HPDE6-E6E7 (cell line): ENCODE results near the gene TTC9.
A peak's percentile ranks its signal among the peaks of the same experiment; 100 is the strongest.
"Not testable (repeated sequence)": the region's sequence is repeated elsewhere in the genome, so short reads cannot be mapped to it uniquely, and the experiment has no call there.

Source experiments
- DNase-seq: peaks from one replicate; pipeline ENCODE4 v3.0.0; 2011; ENCODE audit warnings: missing footprints; ENCODE audit errors: extremely low spot score

The TTC9 gene

DNA sequence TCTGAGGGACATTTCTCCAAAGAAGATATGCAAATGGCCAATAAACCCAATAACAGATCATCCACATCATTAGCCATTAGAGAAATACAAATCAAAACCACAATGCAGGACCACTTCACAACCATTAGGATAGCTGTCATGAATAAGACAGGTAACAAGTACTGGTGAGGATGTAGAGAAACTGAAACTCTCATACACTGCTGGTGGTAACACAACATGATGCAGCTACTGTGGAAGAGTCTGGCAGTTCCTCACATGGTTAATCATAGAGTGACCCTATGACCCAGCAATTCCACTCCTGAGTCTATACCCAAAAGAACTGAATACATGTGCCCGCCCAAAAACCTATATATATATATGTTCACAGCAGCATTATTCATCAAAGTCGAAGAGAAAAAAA lies 39.0 kb downstream of the TTC9 start:
- DNase-seq = no peak

DNA sequence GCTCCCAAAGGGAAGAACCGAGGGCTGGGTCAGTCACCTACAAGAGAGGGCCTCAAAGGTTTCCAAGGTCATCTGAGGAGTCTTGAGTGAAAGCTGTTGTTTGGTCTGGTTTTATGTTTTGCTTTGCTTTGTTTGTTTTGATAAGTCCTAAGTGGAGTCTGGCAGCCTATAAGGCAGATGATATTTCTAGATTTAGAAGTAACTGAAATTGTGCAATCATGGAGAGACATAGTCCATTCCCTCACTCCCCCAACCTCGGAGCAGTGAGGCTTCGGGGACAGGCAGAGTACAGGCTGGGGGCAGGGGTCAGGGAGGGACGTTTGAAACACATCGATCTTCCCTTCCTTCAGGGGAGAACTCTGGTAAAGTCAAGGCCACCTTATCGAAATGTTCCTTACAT lies 42.3 kb downstream of the TTC9 start:
- no peak for DNase-seq

DNA sequence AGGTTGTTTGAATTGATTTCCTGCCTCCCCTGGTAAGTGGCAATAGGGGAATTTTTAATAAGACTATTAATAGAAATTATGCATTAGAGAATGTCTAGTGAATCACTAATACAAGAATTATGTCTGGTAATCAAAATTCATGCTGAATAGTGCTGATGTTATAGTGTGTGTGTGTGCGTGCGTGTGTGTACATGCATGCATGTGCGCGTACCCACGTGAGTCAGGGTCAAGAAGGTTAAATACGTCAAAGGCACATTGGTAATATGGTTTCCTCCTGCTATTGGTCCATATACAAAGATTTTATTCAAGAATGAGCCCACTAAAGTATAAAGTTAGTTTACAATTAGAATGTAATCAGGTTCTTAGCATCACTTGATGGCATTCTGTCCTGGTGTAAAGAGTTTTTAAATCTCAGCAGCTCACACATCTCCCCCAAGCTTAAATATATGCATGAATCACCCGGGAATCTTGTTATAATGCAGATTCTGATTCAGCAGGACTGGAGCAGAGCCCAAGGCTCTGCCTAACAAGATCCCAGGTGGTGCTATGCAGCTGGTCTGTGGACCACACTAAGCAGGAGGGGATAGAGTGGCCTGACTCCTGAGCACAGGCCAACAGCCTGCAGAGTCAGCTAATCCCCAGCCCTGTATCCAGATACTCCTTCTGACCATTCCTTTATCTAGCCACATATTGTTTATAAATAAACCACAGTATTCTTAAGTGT lies 43.9 kb downstream of the TTC9 start:
- DNase-seq = no peak

DNA sequence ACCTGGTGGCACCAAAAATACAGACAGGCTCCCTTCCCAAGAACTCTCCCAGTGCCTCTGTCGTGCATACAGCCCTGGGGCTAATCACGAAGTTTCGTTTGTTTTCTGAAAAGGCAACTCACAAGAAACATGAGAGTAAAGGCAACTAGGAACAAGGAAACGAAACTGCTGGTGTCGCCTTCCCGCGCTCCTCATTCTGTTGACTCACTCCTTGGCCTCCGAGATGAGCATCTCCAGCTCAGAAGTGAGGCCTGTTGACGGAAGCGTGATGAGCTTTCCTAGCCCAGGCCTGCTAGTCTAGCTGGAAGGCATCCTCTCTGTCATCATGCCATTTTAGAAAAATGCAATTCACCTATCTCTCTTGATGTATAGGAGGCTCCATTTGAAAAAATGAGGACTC lies 50.5 kb downstream of the TTC9 start:
- DNase-seq = peak; percentile 61

DNA sequence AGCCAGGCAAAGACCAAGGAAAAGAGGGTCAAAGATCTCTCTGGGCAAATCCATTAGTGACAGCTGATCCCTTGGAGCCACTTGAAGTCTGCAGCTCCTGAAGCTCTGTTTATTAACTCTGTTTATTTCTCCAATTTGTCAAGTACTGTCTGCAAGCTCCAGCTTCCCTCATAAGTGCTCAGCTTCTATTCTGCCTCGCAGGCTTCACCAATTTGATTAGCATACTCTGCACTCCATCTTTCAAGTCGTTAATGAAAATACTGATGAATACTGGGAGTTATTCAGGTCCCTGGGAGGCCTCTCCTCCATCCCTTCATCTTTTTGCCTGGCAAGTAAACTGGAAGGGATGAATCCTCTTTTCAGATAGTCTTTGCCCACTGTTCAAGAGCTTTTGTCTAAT lies 54.3 kb downstream of the TTC9 start:
- no peak for DNase-seq

DNA sequence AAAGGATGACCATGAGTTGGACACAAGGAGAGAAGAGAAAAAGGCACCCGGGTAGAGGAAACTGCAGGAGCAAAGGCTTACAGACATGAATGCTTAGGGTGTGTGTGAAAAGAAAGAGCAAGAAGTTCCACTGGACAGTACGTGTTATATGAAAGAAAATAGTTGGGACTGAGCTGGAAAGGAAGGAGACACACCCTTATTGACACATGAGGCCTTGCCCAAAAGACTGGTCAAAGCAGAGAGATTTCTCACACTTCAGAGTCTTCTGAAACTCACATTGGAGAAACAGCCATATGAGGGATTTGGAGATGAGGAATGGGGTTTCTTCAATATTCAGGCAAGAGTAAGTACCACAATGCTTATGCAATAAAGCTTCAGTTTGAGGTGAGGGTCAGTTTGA lies 56.0 kb downstream of the TTC9 start:
- DNase-seq = no peak

DNA sequence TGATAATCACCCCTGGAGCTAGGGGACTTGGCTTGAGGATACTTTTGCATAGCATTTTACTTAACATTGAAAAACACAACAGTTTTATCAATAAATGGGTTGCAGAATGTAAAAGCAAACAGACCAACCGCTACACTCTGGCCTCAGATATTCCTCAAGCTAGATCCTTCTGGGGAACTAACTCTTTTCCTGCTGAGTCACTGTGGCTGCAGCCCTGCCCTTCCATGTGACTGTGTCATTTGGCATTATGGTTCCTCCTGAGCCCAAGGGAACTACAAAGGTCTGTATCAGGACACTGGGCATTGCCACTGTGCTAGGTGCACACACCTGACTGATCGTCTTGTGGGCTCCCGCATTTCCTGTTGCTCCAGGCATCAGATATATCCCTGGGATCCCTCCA lies 56.6 kb downstream of the TTC9 start:
- DNase-seq = peak; percentile 69

DNA sequence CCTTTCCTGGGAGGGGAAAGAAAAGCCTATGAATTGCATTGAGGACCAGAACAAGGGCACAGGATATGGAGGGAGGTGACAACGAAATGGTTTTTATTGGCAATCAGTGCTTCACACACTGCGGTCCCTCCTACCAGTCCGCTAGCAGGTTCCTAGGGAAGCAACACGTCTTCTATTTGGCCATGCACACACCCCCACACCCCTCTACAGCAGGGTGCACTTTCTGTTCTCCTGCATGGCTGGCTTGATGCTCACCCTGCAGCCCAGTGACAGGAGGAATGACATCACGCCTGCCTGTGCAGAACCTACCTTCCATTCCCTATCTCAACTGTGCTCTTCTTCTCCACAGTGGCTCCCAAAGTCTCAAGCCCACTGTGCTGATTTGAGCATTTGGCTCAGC lies 57.9 kb downstream of the TTC9 start:
- DNase-seq = no peak

DNA sequence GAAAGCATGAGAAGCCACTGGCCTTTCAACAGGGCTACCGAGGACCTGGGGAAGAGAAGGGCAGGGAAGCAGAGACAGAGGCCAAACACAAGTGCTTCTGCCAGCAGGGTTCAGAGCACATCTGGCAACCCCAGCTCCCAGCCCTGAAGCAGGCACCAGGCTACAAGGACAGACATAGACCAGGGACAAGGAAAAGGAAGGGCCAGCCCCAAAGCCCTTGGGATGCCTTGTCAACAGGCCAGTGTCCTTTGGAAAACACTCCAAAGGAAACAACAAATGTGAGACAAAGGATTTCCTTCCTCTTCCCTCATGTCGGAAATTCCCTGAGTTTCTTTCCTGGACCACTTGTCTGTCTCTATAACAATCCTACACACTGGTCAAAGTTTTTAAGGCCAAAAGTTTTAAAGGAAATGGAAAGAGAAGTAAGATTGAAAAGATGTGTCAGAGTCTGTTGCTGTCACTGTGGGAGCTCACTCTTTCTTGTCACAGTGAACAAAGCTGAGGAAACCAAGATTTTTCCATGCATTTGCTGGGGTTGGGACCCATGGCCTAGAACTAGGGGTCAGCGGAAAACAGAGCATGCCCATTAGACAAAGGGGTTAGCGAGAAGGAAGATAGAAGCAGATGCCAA lies 59.4 kb downstream of the TTC9 start:
- no peak for DNase-seq

DNA sequence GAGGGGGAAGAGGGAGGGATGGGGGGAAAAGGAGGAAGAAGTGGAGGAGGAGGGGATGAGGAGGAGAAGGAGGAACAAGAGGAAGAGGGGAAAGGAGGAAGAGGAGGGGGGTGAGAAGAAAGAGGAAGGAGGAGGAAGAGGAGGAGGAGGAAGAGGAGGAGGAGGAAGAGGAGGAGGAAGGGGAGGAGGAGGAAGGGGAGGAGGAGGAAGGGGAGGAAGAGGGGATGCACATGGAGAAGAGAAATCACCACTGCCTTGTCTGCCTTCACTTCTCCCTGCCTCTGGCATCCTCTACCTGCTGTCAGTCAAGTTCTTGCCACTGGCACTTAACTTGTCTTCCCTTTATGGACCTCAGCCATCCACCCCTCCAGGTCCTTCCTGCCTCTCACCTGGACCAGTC lies 59.9 kb downstream of the TTC9 start:
- no peak for DNase-seq

DNA sequence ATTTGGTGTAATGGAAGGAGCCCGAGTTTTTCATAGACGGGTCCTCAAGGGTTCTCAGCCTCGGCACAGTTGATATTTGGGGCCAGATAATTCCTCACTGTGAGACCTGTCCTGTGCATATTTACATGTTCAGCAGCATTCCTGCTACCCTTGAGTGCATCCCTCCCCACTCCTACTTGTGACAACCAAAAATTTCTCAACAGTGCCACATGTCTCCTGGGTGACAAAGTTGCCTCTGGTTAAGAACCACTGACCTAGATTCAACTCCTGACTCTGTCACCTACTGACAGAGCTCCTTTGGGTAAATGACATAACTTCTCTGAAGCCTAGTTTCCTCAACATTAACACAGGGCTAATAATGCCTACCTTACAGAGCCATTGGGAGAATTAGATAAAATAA lies 60.4 kb downstream of the TTC9 start:
- DNase-seq = no peak

DNA sequence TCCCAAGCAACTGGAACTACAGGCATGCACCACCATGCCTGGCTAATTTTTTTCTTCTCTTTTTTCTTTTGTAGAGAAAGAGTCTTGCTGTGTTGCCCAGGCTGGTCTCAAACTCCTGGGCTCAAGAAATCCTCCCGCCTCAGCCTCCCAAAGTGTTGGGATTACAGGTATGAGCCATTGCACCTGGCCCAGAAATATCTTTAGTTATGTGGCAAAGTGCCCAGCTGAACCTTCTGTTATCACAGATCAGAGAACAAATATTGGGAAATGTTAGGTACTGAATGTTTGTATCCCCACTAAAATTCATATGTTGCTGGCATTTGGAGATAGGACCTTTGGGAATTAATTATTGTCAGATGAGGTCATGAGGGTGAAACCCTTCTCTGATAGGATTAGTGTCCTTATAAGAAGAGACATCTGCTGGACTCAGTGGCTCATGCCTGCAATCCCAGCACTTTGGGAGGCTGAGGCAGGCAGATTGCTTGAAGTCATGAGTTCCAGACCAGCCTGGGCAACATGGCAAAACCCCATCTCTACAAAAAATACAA lies 62.0 kb downstream of the TTC9 start:
- DNase-seq = not testable (repeated sequence)

DNA sequence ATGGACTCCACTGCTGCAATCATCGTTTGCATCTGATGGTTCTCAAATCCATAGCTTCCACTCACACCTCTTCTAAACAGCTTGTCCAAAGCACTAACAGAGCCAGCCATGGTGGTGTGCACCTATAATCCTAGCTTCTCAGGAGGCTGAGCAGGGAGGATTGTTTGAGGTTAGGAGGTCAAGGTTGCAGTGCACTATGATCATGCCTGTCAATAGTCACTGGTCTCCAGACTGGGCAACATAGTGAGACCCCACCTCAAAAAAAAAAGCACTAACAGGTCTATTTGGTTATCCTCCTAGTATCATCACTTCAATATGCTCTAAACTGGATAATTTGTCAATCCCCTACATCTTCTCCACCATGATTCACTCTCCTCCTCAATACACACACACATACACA lies 63.2 kb downstream of the TTC9 start:
- no peak for DNase-seq

DNA sequence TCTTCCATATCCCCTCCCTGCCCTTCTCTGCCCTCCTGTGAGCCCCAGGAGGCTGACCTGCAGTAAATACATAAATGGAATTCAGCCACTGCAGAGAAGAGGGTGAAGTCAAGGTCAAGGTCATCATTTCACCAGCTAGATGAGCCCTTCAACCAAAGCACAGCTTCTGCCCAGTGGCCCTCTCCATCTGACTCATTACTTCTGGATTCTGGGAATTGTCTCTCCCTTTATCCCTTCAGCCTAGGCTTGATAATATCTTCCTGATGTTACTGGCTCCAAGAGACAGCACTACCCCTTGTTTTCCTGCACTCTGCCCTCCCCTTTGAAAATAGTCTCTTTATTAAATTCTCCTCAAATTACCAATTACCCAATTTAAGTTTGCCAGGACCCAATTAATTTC lies 64.5 kb downstream of the TTC9 start:
- DNase-seq = no peak

DNA sequence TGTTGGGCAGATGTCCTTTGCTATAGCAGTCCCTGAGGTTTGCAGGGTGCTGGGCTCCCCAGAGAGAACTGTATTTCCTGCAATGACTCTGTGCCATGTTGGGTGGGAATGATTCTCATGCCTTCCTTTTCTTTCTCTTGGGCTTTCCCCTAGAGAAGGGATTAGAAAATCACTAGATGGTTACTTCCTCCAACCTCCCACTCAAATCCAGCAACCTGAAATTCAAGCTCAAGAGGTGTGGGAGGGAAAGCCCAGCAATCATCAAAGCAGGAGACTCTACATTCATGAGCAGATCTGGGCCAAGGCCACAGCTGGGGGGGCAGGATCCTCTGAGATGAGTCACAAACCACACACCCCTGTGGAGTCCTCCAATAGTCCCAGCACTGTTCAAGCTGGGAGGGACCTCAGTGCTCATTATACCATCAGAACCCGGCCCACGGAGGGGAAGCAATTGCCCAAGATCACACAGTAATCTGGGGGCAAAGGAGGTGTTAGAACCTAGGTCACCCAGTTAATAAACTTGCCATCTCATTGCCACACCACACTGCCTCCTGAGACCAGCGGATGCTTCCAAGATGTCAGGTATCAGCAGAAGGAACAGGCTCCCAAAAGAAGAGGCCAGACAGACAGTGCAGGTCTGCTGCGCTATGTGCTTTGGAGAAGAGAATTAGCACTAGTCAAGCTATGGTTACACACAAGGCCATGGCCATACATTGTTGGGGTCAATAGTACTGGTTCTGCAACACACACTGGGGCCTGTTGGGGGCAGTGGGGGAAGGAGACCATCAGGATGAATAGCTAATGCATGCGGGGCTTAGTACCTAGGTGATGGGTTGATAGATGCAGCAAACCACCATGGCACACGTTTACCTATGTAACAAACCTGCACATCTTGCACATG lies 65.7 kb downstream of the TTC9 start:
- peak; percentile 83 for DNase-seq

DNA sequence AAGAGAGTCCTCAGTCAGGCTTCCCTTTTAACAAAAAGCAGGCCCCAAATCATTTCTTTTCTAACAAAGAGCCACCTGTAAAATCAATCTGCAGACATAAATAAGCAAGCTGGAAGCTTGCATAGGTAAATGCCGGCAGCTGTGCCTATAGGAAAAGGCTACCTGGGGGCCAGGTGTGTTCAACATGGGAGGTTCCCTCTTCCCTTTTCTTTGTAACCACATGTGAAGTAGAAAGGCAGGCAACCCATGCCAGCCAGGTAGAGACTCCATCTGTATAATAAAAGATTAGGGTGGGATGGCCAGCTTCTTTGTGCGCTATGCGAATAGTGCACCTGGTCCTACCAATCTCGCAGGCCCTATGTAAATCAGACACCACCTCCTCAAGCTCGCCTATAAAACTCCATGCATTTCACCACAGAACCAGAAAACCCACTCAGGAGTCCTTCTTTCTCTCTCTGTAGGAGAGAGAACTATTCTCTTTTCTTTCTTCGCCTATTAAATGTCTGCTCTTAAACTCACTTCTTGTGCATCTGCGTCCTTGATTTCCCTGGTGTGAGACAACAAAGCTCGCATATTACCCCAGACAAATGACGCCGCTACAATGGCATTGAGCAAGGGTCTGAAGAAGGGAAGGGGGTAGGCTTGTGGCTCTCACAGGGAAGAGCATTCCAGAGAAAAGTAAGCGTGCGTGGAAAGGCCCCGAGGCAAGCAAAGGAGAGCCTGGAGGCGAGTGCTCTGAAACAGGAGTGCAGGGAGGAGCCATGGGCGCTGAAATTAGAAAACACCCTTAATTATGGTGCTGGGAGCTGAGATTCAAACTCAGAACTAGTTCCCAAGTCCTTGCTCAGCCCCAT lies 67.2 kb downstream of the TTC9 start:
- DNase-seq = no peak

DNA sequence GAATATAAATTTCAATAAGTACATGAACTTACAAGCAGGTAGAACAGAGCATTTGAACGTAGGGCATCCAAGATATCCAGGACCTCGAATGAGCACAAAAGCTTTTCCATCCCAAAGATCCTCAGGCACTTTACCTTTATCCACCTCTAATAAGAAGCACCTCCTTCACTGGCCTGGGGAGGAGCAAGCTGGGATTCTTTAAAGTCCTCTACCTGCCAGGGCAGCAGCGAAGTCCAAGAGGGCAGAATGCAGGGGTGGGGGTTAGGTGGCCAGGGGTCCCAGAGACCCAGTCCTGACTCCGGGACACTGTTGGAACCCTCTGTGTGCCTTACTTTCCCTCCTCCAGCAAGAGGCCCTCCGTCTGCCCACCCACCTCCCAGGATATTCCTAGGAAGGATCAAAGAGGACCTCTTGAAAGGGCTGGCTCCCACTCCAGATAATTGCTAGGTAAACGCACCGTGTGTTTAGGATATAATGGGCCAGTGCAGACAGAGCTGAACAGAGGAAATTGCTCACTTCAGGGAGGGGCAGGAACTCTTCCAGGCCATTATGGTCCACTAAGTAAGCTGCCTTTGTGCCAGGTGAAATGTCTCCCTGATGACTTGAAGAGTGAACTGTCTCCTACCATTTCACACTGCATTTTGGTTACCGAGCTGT lies 68.1 kb downstream of the TTC9 start:
- DNase-seq = no peak

DNA sequence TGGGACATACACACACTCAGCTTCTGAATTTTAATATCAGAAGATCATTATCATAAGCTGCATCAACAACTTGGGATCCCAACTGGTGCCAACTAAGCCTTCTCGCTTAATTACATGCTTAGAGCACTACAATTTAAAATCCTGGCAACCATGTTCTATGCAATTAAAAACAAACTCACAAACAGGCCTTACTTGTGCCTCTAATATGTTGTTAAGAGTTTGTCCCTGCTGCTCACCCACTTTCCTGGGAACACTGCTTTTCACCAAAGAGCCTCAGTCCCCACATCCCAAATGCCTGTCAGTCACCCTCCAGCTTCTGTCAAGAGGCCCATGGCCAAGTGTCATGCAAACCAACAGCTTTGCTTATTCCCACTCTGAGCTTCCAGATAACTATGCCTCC lies 69.7 kb downstream of the TTC9 start:
- DNase-seq = no peak

DNA sequence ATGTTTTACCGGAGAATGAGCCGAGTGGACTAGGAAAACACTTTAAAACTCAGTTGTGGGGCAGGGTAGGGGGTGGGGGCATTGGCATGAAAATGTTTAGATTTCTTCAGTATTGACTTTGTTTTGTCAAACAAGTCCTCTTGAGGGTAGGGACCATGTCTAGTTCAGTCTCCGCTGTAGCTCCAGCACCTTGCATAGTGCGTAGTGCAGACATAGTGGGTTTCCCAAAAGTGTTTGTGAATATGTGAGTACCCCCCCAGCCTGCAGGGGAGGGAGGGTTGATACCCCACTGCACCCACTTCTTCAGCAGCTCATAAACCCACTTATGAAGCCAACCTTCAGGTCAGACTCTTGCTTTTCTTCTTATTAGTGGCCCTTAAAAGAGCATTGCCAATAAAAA lies 71.4 kb downstream of the TTC9 start:
- DNase-seq = no peak

DNA sequence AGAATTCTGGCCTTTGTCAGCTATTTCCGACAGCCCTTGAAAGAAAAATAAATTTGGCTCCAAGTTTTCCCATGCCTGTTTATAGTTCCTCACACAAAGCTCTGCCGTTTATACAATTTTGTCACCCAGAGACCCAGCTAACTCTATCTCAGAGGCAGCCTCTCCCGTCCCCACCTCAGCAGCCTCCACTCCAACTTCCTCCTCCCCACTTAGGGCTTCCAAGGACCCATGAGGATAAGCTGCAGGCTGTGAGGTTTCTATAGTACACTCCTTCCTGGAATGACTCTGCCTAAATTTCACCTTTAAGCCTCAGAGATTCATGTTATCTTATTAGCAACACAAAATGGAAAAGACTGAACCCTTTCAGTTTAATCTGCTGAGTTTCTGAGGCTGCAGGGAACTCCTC lies 71.8 kb downstream of the TTC9 start:
- no peak for DNase-seq

DNA sequence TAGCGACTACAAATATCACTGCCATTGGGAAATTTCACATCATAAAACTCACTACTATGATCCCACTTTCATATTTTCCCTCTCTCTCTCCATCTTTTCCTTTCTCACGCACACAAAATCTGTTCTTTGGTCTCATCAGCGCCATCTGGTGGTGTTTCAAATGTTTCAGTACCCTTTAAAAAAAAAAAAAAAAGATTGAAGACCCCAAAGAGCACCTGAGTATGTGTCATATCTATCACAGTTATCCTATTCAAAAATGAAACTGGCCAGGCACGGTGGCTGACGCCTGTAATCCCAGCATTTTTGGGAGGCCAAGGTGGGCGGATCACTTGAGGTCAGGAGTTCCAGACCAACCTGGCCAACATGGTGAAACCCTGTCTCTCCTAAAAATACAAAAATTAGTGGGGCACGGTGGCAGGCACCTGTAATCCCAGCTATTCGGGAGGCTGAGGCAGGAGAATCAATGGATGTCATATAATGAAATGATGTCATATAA lies 72.4 kb downstream of the TTC9 start:
- DNase-seq = no peak
